HepG2 (cell line): ENCODE results near the gene SLC16A5. TPM values are rescaled to one million over a fixed set of nuclear protein-coding genes. Genes with fewer than 3 reads are reported as not detected.

Experiments
- ADNP ChIP-seq: sonication (generic); formaldehyde crosslinking; IDR thresholded peaks from 2 replicates; pipeline ENCODE4 v1.4.0; 2020; ENCODE audit warnings: missing genetic modification reagents
- CHCHD3 ChIP-seq: sonication (generic); formaldehyde crosslinking; IDR thresholded peaks from 2 replicates; pipeline ENCODE4 v1.8.0; 2022; ENCODE audit warnings: mild to moderate bottlenecking, missing genetic modification reagents, moderate library complexity
- FOXJ3 ChIP-seq: sonication (generic); formaldehyde crosslinking; IDR thresholded peaks from 2 replicates; pipeline ENCODE4 v1.4.0; 2020; ENCODE audit warnings: missing genetic modification reagents, mild to moderate bottlenecking, borderline replicate concordance
- SNAI1 ChIP-seq: sonication (generic); formaldehyde crosslinking; IDR thresholded peaks from 2 replicates; pipeline ENCODE4 v1.5.0; 2020; ENCODE audit warnings: mild to moderate bottlenecking, missing genetic modification reagents, borderline replicate concordance
- TSC22D2 ChIP-seq: sonication (generic); formaldehyde crosslinking; IDR thresholded peaks from 2 replicates; pipeline ENCODE4 v1.5.1; 2020; ENCODE audit warnings: missing genetic modification reagents, mild to moderate bottlenecking, borderline replicate concordance
- YEATS4 ChIP-seq: sonication (generic); formaldehyde crosslinking; IDR thresholded peaks from 2 replicates; pipeline ENCODE4 v1.4.0; 2020; ENCODE audit warnings: missing genetic modification reagents, borderline replicate concordance
- ZFP91 ChIP-seq: sonication (generic); formaldehyde crosslinking; IDR thresholded peaks from 2 replicates; pipeline ENCODE4 v1.9.0; 2022; ENCODE audit warnings: missing genetic modification reagents, mild to moderate bottlenecking, borderline replicate concordance
- ZNF292 ChIP-seq: sonication (generic); formaldehyde crosslinking; IDR thresholded peaks from 2 replicates; pipeline ENCODE4 v1.8.1; 2022; ENCODE audit warnings: mild to moderate bottlenecking, low read depth, missing genetic modification reagents, borderline replicate concordance
- ZNF331 ChIP-seq: sonication (generic); formaldehyde crosslinking; IDR thresholded peaks from 2 replicates; pipeline ENCODE4 v1.4.0; 2020; ENCODE audit warnings: missing genetic modification reagents
- ZNF34 ChIP-seq: sonication (generic); formaldehyde crosslinking; IDR thresholded peaks from 2 replicates; pipeline ENCODE4 v1.4.0; 2020; ENCODE audit warnings: mild to moderate bottlenecking, missing genetic modification reagents, borderline replicate concordance
- ZNF562 ChIP-seq: sonication (generic); formaldehyde crosslinking; IDR thresholded peaks from 2 replicates; pipeline ENCODE4 v1.8.0; 2022; ENCODE audit warnings: missing genetic modification reagents, borderline replicate concordance
- ZNF710 ChIP-seq: sonication (generic); formaldehyde crosslinking; IDR thresholded peaks from 2 replicates; pipeline ENCODE4 v1.5.0; 2020; ENCODE audit warnings: mild to moderate bottlenecking, missing genetic modification reagents, borderline replicate concordance
- ZNF761 ChIP-seq: sonication (generic); formaldehyde crosslinking; conservative IDR thresholded peaks from 2 replicates; pipeline ENCODE4 v1.4.0; 2020; ENCODE audit warnings: mild to moderate bottlenecking, missing genetic modification reagents
- ZNF770 ChIP-seq: sonication (generic); formaldehyde crosslinking; IDR thresholded peaks from 2 replicates; pipeline ENCODE4 v1.5.0; 2020; ENCODE audit warnings: mild to moderate bottlenecking, missing genetic modification reagents
- ZNF776 ChIP-seq: sonication (generic); formaldehyde crosslinking; IDR thresholded peaks from 2 replicates; pipeline ENCODE4 v1.4.0; 2020; ENCODE audit warnings: mild to moderate bottlenecking, missing genetic modification reagents
- ZNF878 ChIP-seq: sonication (generic); formaldehyde crosslinking; IDR thresholded peaks from 2 replicates; pipeline ENCODE4 v1.8.1; 2023; ENCODE audit warnings: mild to moderate bottlenecking, missing genetic modification reagents, moderate library complexity
- polyA plus RNA-seq, 8 experiments: library from polyadenylated mRNA; depleted of rRNA in 3 of 8; stranded (reverse) in 7 of 8; unstranded in 1 of 8; fragments of >200 nt; fragmentation: Illumina TruSeq in 4 of 8; extraction: Trizol in 4 of 8; gene quantifications; 2 replicates each; pipeline versions ENCODE4 v1.2.1 to v1.2.3, GENCODE V29; 2011 to 2016; ENCODE audit warnings: low read depth in 4 of 8, missing spikeins in 1 of 8, mixed read lengths in 1 of 8; ENCODE audit not compliant: insufficient read depth in 1 of 8
- total RNA-seq, 5 experiments: library from RNA; depleted of rRNA; stranded (reverse); fragments of >200 nt; fragmentation: Illumina TruSeq; extraction: Trizol; gene quantifications; 2 replicates each; pipeline ENCODE4 v1.2.3, GENCODE V29; 2016; ENCODE audit warnings: low read depth in 1 of 5
- TF ChIP-seq, protein P1 (sequence below): sonication (generic); formaldehyde crosslinking; IDR thresholded peaks from 2 replicates; pipeline ENCODE4 v1.4.0; 2020; ENCODE audit warnings: missing genetic modification reagents; ENCODE audit errors: not compliant biosample characterization
- TF ChIP-seq, protein P2 (sequence below): sonication (generic); formaldehyde crosslinking; IDR thresholded peaks from 2 replicates; pipeline ENCODE4 v1.4.0; 2020; ENCODE audit warnings: missing genetic modification reagents
- TF ChIP-seq, protein P3 (sequence below): IDR thresholded peaks from 2 replicates; pipeline ENCODE4 v1.6.1; 2016

SLC16A5 gene
- total and polyA plus RNA-seq, 2 of the 13 experiments (the other 11 are each of a cell fraction or from before 2014, with no cell fraction given): 0.69 to 5.6 TPM

GRCh38 chr17:75087182-75087557 is 584 bp upstream of the SLC16A5 start (continued):
- TF ChIP-seq ZFP91 (0 out of 2 replicates have a peak, but pooled peaks have one; percentile 12), TSC22D2 (CRISPR knock-in tag) (no peak), CHCHD3 (0 out of 2 replicates have a peak, but pooled peaks have one; percentile 44), SNAI1 (no peak), ZNF292 (CRISPR knock-in tag) (peak; percentile 13; the same call in 1 of the 2 replicates), FOXJ3 (no peak), ZNF34 (CRISPR knock-in tag) (0 out of 2 replicates have a peak, but pooled peaks have one; percentile 12), ADNP (CRISPR knock-in tag) (peak; percentile 52; the same call in 1 of the 2 replicates), ZNF761 (CRISPR knock-in tag) (no peak), ZNF710 (CRISPR knock-in tag) (0 out of 2 replicates have a peak, but pooled peaks have one; percentile 44), ZNF562 (CRISPR knock-in tag) (no peak), ZNF331 (CRISPR knock-in tag) (no peak), YEATS4 (peak; percentile 43), ZNF776 (peak; percentile 35; the same call in 1 of the 2 replicates), ZNF770 (CRISPR knock-in tag) (peak; percentile 72), ZNF878 (CRISPR knock-in tag) (no peak)
- TF ChIP-seq, protein P1, sequence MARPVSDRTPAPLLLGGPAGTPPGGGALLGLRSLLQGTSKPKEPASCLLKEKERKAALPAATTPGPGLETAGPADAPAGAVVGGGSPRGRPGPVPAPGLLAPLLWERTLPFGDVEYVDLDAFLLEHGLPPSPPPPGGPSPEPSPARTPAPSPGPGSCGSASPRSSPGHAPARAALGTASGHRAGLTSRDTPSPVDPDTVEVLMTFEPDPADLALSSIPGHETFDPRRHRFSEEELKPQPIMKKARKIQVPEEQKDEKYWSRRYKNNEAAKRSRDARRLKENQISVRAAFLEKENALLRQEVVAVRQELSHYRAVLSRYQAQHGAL (CRISPR knock-in tag): no peak
- TF ChIP-seq, protein P2, sequence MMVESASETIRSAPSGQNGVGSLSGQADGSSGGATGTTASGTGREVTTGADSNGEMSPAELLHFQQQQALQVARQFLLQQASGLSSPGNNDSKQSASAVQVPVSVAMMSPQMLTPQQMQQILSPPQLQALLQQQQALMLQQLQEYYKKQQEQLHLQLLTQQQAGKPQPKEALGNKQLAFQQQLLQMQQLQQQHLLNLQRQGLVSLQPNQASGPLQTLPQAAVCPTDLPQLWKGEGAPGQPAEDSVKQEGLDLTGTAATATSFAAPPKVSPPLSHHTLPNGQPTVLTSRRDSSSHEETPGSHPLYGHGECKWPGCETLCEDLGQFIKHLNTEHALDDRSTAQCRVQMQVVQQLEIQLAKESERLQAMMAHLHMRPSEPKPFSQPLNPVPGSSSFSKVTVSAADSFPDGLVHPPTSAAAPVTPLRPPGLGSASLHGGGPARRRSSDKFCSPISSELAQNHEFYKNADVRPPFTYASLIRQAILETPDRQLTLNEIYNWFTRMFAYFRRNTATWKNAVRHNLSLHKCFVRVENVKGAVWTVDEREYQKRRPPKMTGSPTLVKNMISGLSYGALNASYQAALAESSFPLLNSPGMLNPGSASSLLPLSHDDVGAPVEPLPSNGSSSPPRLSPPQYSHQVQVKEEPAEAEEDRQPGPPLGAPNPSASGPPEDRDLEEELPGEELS (CRISPR knock-in tag): no peak
- TF ChIP-seq, protein P3, sequence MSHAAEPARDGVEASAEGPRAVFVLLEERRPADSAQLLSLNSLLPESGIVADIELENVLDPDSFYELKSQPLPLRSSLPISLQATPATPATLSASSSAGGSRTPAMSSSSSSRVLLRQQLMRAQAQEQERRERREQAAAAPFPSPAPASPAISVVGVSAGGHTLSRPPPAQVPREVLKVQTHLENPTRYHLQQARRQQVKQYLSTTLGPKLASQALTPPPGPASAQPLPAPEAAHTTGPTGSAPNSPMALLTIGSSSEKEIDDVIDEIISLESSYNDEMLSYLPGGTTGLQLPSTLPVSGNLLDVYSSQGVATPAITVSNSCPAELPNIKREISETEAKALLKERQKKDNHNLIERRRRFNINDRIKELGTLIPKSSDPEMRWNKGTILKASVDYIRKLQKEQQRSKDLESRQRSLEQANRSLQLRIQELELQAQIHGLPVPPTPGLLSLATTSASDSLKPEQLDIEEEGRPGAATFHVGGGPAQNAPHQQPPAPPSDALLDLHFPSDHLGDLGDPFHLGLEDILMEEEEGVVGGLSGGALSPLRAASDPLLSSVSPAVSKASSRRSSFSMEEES (CRISPR knock-in tag): no peak
